ENCODE data around the gene TMEM161A.

TMEM161A gene

GRCh38 chr19:19095691-19096090 is 42.6 kb downstream of the TMEM161A start:
- DNase-seq, result no peak

- no peak for DNase-seq
Measured at GRCh38 chr19:19094513-19094912, 43.8 kb downstream of the TMEM161A start.

- DNase-seq, result no peak
Measured at GRCh38 chr19:19087676-19088075, 50.6 kb downstream of the TMEM161A start.

- no peak for DNase-seq
Measured at GRCh38 chr19:19083413-19084178, 54.7 kb downstream of the TMEM161A start.

GRCh38 chr19:19081642-19082151 is 56.6 kb downstream of the TMEM161A start:
- no peak for DNase-seq

GRCh38 chr19:19079571-19079970 is 58.7 kb downstream of the TMEM161A start:
- DNase-seq, result no peak

- DNase-seq, result no peak
Measured at GRCh38 chr19:19078801-19079200, 59.5 kb downstream of the TMEM161A start.

GRCh38 chr19:19077103-19077502 is 61.2 kb downstream of the TMEM161A start:
- DNase-seq, result no peak

GRCh38 chr19:19076476-19076875 is 61.8 kb downstream of the TMEM161A start:
- no peak for DNase-seq

- no peak for DNase-seq
Measured at GRCh38 chr19:19075126-19075525, 63.2 kb downstream of the TMEM161A start.

- DNase-seq, result no peak
Measured at GRCh38 chr19:19074196-19074882, 63.9 kb downstream of the TMEM161A start.

GRCh38 chr19:19071897-19072296 is 66.4 kb downstream of the TMEM161A start:
- DNase-seq, result no peak

Data from activated CD4-positive, alpha-beta T cell treated with anti-CD3 and anti-CD28 coated beads, Interleukin-2, amount 50 U/mL, for 4 hours (primary cell).